ENCODE results near the gene SFXN5.

The SFXN5 gene

DNA sequence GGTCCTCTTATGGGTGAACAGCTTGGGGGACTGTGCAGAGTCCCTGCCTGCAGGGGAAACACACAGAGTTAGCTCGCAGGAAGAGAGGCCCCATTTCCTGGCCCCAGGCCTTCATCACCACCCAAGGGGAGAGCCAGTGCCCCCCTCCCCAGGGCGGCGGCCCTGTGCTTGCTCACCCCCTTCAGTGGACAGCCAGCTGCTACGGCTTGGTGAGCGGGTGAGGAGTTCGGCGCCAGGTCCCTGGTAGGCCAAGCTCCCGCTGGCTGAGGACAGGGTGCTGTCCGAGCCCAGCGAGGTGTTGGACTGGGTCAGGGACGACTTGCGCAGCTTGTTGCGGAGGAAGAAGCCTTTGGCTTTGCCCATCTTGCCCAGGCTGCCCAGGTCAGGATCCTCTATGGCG is 17.2 kb upstream of the SFXN5 start:
- DNase-seq (ENCODE audit: low spot score) = no peak
- TF ChIP-seq, protein P1, sequence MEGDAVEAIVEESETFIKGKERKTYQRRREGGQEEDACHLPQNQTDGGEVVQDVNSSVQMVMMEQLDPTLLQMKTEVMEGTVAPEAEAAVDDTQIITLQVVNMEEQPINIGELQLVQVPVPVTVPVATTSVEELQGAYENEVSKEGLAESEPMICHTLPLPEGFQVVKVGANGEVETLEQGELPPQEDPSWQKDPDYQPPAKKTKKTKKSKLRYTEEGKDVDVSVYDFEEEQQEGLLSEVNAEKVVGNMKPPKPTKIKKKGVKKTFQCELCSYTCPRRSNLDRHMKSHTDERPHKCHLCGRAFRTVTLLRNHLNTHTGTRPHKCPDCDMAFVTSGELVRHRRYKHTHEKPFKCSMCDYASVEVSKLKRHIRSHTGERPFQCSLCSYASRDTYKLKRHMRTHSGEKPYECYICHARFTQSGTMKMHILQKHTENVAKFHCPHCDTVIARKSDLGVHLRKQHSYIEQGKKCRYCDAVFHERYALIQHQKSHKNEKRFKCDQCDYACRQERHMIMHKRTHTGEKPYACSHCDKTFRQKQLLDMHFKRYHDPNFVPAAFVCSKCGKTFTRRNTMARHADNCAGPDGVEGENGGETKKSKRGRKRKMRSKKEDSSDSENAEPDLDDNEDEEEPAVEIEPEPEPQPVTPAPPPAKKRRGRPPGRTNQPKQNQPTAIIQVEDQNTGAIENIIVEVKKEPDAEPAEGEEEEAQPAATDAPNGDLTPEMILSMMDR (IDR thresholded peaks at IDR 0.05; ENCODE audit: extremely low read depth, insufficient read depth, missing control alignments) = no peak
- in situ Hi-C loops (cut with MboI; ENCODE audit: low pct_unique_long_range_greater_than_20kb, low sequenced_read_pairs, unreplicated experiment) = no loop called here

DNA sequence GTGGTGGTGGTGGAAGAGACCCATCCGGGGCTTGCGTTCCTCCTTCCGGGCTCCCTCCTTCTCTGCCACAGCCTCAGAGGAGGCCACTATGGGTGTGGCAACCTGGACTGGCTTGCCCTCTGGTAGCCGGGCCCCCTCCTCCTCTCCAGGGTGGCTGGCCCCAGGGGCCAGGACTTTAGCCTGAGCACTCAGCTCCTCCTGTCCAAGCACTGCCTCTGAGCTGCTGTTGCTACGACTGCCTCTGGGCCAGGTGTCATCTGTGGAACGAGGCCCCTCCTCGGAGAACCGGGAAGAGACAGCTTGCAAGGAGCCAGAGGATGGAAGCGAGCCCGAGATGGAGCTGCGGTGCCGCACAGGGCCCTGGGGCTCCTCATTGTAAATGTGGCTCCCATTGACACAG is 16.7 kb upstream of the SFXN5 start:
- no peak for DNase-seq (ENCODE audit: low spot score)

DNA sequence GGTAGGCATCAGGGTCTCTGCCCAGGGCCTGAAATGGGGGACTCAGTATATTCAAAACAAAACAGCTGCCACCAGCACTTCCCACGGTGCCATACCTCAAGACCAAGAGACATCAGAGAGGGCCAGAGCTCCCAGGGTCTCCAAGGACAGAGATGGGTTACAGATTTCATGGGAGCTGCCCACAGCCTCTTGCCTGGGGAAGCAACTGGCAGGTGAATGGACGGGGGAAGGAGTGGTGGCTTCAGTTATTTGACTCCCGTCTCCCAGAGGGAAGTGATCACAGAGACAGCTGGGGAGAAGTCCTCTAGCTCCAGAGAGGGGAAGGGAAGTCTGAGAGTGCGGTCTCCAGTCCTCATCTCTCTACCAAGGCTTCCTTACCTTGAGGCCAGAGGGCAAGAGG is 15.8 kb upstream of the SFXN5 start:
- no peak for DNase-seq (ENCODE audit: low spot score)
- in situ Hi-C loops (cut with MboI; ENCODE audit: low pct_unique_long_range_greater_than_20kb, low sequenced_read_pairs, unreplicated experiment) = no loop called here
- TF ChIP-seq, protein P1 (IDR thresholded peaks at IDR 0.05; ENCODE audit: extremely low read depth, insufficient read depth, missing control alignments) = no peak

More for the DNA sequence above, 16.7 kb upstream of the SFXN5 start:
- TF ChIP-seq, protein P1 (IDR thresholded peaks at IDR 0.05; ENCODE audit: extremely low read depth, insufficient read depth, missing control alignments) = no peak
- in situ Hi-C loops (cut with MboI; ENCODE audit: low pct_unique_long_range_greater_than_20kb, low sequenced_read_pairs, unreplicated experiment) = no loop called here

DNA sequence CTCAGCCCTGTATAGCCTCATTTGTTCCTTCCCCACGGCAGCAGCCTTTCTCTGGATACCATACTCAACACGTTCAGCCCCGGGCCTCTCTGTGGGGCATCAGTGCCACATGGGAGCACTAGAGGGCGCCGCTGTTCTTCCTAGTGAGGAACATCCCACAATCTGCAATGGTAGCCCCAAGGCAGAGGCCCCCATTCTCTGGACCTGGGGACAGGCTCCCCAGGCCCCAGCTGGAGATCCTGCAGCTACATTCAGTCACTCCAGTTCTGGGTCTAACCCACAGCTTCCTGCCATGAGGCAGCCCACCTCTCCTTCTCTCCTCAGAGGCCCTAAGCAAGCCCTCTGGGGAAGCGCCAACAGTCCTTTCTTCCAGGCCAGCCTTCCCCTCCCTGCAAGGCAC is 14.2 kb upstream of the SFXN5 start:
- TF ChIP-seq, protein P1 (IDR thresholded peaks at IDR 0.05; ENCODE audit: extremely low read depth, insufficient read depth, missing control alignments) = peak; percentile 94
- peak; percentile 90 for DNase-seq (ENCODE audit: low spot score)
- in situ Hi-C loops (cut with MboI; ENCODE audit: low pct_unique_long_range_greater_than_20kb, low sequenced_read_pairs, unreplicated experiment) = no loop called here

DNA sequence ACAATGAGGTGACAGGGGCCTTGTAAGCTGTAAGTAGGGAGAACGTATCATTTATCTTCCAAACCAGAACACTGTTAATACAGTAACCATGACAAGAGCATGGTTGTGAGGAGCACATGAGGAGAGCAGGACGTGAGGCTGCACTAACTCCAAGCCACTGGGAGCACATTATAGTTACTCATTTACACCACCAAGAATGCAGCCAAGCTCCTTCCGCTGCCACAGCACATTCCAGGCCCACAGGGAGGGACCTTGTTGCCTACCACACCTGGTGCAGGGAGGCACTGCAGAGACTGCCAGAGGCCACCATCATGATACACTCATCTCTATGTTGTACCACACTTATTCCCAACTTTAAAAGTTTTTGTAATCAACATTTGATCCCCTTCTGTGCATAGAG is 13.5 kb upstream of the SFXN5 start:
- in situ Hi-C loops (cut with MboI; ENCODE audit: low pct_unique_long_range_greater_than_20kb, low sequenced_read_pairs, unreplicated experiment) = no loop called here
- TF ChIP-seq, protein P1 (IDR thresholded peaks at IDR 0.05; ENCODE audit: extremely low read depth, insufficient read depth, missing control alignments) = no peak
- no peak for DNase-seq (ENCODE audit: low spot score)

DNA sequence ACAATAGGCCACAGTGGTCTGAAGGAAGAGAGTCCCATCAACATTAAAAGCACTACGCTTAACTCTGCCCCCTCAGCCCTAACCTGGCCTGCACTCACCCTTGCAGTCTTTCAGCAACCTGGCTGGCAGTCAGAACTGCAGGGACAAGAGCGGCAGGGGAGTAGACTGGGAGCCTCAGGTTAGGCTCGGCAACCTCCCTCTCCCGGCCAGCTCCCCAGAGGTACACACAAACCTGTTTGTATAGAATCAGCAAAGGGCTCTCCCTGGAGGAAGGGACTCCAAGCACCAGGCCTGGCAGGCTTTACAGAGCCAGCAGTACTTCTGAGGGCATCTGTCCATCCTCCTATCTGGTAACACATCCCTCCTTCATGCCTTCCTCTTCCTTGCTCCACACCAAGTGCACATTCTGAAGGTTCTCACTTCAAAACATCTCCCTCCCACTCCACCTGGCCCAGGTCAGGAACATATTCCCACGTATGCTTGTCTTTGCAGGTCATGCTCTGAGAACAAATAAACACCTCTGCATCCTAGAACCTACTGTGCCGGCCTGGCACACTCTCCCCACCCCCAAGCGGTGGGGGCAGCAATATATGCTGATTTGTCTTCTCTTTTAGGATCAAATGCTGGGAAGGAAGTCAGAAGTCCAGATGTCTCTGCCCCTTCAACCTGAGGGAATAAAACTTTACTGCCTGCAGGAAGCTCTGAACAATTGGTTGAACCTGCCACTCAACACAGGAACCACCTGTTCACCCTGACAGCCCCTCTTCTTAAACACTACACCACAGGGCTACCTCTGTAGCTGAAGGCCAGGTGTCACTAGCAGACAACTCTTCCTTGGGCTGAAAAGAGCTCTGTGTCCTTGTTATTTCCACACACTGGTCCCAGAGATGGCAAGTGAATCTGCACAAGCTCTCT is 12.6 kb upstream of the SFXN5 start:
- no peak for DNase-seq (ENCODE audit: low spot score)
- TF ChIP-seq, protein P1 (IDR thresholded peaks at IDR 0.05; ENCODE audit: extremely low read depth, insufficient read depth, missing control alignments) = no peak
- in situ Hi-C loops (cut with MboI; ENCODE audit: low pct_unique_long_range_greater_than_20kb, low sequenced_read_pairs, unreplicated experiment) = no loop called here
